Measurements from ENCODE around the gene ORC1. TPM values are rescaled to one million over a fixed set of nuclear protein-coding genes. Genes with fewer than 3 reads are reported as not detected.
A peak's percentile ranks its signal among the peaks of the same experiment; 100 is the strongest.
"Not testable (repeated sequence)": the region's sequence is repeated elsewhere in the genome, so short reads cannot be mapped to it uniquely, and the experiment has no call there.

The ORC1 gene
- polyA plus RNA-seq, 4 donors, result 5.3 to 7.5 (median 7.4) TPM

DNA sequence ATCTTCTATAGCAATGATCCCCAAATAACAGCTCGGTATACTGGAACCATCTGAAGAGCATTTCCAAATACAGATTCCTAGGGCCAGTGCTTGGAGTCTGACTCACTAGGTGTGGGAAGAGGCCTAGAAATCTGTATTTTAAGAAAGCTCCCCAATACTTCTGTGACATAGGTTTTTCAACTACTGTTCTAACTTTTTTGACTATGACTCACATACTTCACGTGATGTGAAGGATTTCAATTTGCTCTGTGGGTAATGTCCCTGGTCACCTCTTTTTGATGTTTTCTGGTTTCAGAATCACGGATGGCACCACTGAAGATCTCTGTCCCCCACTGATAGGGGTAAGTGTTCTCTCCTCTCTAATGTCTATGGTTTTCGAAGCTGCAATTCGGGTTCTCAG lies 11.0 kb downstream of the ORC1 start:
- no peak for DNase-seq (ENCODE audit: low read depth in 4 of 4, low spot score in 3 of 4)

DNA sequence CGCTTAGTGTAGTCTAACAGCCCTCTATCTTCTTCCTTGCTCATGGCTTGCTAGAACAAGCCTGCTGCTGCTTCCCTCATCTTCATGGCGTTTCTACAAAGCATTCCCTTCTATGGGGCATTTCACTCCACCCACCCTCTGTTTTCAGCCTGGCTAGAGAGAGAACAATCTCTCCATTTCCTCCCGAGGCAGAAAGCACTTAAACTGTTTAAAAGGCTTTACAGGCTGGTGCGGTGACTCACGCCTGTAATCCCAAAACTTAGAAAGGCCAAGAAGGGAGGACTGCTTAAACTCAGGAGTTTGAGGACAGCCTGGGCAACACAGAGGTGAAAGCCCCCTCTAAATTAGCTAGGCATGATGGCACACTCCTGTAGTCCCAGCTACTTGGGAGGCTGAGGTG lies 17.8 kb downstream of the ORC1 start:
- no peak for DNase-seq (ENCODE audit: low read depth in 4 of 4, low spot score in 3 of 4)

GRCh38 chr1:52385376-52385775 lies 18.8 kb downstream of the ORC1 start:
- no peak for DNase-seq (ENCODE audit: low read depth in 4 of 4, low spot score in 3 of 4)

GRCh38 chr1:52369851-52370250 lies 34.4 kb downstream of the ORC1 start:
- not testable (repeated sequence) for DNase-seq (ENCODE audit: low read depth in 4 of 4, low spot score in 3 of 4)

DNA sequence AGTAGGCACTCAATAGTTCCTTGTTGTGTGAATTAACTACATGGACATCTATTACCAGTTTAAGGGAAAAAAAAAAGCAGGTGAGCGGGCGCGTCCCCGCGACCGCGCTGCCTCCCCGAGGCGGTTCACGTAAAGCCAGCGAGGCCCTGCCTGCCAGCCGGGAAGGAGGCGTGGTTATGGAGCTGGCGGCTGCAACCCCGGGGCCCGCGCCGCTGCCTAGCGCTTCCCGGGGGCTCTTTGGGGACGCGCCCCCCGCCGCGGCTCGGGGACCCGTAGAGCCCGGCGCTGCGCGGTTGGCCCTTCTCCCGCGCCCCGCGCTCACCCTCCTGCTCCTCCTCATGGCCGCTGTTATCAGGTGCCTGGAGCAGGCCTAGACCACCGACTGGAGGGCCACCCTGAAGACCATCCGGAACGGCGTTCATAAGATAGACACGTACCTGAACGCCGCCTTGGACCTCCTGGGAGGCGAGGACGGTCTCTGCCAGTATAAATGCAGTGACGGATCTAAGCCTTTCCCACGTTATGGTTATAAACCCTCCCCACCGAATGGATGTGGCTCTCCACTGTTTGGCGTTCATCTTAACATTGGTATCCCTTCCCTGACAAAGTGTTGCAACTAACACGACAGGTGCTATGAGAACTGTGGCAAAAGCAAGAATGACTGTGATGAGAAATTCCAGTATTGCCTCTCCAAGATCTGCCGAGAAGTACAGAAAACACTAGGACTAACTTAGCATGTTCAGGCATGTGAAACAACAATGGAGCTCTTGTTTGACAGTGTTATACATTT lies 35.6 kb downstream of the ORC1 start:
- peak in 2 of 4 donors; percentile 31 to 43 for DNase-seq (ENCODE audit: low read depth in 4 of 4, low spot score in 3 of 4)

DNA sequence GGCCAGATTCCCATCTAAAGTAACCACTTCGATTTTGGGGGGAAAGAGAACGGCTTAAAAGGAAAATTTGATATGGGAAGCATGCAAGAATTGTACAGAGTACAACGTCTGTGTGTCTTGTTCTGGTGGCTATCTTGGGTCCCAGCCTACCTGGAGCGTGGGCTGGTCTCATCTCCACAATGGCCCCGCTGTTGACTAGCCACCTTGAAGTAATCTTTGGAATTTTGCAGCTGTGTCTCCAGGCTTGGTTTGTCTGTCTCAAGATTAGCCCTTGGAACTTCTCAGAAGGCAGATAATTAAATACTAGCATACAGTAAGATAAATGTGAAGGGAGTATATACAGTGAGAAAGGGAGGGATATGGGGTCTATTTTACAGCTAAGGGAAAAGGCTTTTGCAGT lies 37.0 kb downstream of the ORC1 start:
- no peak for DNase-seq (ENCODE audit: low read depth in 4 of 4, low spot score in 3 of 4)

DNA sequence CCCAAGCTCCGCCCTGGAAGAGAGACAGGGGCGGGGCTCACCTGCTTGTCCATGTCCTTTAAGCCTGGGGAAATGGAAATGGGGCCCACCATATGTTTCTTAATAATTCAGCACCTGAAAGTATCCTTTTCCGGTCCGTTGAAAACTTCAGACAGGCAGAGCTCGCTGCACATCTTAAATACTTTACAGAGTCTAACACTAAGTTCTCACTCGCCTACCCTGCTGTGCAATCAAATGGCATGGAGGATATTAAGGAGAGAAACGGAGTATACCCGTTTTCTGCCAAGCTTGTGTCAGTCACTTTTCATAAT lies 37.8 kb downstream of the ORC1 start:
- no peak for DNase-seq (ENCODE audit: low read depth in 4 of 4, low spot score in 3 of 4)

DNA sequence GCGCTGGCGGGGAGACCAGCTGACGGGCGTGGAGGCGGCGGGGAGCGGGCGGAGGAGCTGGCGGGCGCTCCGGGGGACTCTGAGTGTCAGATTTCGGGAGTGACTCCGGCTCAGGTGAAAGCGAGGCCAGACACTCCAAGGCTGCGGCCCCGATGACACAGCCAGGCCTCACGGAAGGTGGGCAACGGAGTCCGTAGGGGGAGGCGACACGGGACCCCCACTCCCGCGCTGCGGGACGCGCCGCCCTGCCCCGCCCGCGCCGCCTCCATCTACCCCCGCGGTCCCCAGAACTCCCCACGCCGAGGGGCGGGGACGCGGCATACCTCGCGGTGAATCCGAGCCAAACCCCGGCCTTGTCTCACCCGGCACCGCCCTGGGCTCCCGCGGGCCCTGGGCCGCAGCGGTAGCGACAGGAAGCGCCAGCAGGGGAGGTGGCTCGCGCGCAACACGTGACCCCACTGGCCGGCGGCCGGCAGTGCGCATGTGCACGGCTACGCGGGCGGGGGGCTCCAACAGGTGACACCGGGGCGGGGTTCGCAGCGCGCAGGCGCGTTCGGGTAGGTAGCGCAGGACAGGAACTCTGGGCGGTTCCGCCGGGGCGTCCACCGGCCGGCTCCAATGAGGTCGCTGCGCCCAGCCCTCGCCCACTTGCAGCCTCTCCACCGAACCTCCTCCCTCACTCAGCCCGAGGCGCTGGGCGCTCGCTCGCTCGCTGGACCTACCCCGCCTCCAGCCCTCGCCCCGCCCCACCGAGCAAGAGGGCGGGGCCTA lies 38.3 kb downstream of the ORC1 start, which contains the start of gene CC2D1B:
TSS of gene CC2D1B (minus strand) at position 460 of the 771 bp plus-strand sequence. CDS start 1,585 bp downstream, outside the sequence.
- peak; percentile 93 to 95 (median 94) for DNase-seq (ENCODE audit: low read depth in 4 of 4, low spot score in 3 of 4)

- DNase-seq (ENCODE audit: low read depth in 4 of 4, low spot score in 3 of 4), result no peak
Observed at GRCh38 chr1:52365071-52365745, 39.0 kb downstream of the ORC1 start.

- DNase-seq (ENCODE audit: low read depth in 4 of 4, low spot score in 3 of 4), result no peak
Observed at GRCh38 chr1:52364235-52364839, 39.9 kb downstream of the ORC1 start.

- DNase-seq (ENCODE audit: low read depth in 4 of 4, low spot score in 3 of 4), result no peak
Observed at GRCh38 chr1:52360595-52360968, 43.6 kb downstream of the ORC1 start.

- DNase-seq (ENCODE audit: low read depth in 4 of 4, low spot score in 3 of 4), result no peak
Observed at GRCh38 chr1:52359676-52360594, 44.3 kb downstream of the ORC1 start.

GRCh38 chr1:52358851-52359497 lies 45.2 kb downstream of the ORC1 start:
- no peak for DNase-seq (ENCODE audit: low read depth in 4 of 4, low spot score in 3 of 4)

DNA sequence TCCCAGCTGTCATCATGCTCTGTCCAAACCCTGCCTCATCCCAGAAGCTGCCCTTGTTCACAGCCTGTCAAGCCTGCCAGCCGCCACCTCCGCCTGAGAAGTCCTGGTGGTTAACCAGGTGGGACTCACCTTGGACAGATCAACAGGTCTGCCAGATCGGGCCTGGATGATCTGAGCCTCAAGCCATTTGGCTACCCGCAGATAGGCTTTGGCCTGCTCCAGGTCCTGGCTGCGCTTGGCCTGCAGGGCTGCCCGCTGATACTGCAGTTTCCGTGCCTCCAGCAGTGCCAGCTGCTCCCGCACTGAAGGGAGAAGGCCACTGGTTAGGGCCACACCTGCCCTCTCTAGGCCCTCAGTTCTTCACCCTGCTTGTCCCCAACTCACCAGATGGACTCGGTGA lies 46.8 kb downstream of the ORC1 start:
- DNase-seq (ENCODE audit: low read depth in 4 of 4, low spot score in 3 of 4), result no peak

DNA sequence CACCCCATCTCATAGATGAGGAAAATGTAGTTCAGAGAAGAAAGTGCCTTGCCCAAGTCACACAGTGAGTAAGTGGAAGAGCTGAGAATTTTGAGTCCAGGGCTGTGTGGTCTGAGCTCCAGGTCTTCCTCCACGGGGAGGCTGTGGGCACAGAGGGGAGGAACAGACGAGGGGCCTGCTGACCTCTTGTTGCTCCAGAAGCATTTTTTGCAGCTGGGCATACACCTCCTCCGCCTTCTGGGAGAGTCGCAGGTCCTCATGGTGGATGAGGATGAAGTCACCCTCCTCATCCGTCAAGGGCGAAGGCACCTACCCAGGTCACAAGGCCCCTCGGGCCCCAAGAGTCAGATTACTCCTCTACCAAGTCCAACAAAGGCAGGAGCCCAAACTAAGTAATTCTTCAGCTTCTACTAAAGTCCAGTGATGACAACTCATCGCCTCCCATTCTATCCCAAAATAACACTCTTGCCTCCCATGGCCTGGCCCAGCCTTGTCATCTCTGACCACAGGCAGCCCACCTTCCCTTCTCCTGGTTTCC lies 47.3 kb downstream of the ORC1 start:
- no peak for DNase-seq (ENCODE audit: low read depth in 4 of 4, low spot score in 3 of 4)

- DNase-seq (ENCODE audit: low read depth in 4 of 4, low spot score in 3 of 4), result no peak
Observed at GRCh38 chr1:52355847-52356505, 48.2 kb downstream of the ORC1 start.

DNA sequence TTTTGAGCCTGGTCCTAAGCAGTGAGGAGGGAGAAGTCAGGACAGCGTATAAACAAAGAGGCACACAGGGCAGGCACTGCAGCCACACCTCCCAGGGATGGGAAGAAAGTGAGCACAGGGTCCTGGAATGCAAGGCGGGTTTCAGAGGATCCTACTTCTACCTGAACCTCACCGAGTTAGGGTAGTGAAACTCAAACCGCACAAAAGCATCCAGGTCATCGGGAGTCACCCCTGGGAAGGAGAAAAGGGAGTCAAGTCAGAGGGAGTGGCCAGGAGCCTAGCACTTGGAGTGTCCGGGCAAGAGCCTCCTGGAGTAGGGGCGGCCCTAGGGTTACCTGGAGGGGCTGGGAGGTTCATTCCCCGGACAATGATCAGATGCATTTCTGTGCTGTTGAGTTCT lies 48.8 kb downstream of the ORC1 start:
- DNase-seq (ENCODE audit: low read depth in 4 of 4, low spot score in 3 of 4), result no peak

DNA sequence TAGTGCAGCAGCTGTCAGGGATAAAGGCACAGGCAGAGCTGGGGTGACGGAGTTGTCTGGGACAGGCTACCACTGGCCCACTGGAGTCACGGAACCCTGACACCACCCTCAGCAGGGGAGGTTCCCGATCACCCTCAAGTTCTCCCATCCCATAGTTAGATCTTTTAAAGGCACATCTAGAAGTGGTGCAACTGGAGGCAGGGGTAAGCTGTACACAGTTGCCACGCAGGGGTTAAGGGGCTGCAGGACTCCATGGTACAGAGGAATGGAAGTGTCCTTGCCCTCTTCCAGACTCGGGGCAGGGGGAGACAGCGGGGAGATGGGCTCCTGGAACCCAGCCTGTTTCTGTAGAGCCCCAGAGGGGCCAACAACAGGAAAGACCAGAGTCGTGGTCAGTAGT lies 51.5 kb downstream of the ORC1 start:
- DNase-seq (ENCODE audit: low read depth in 4 of 4, low spot score in 3 of 4), result no peak
